Measurements from ENCODE around the gene GSS.

The GSS gene

DNA sequence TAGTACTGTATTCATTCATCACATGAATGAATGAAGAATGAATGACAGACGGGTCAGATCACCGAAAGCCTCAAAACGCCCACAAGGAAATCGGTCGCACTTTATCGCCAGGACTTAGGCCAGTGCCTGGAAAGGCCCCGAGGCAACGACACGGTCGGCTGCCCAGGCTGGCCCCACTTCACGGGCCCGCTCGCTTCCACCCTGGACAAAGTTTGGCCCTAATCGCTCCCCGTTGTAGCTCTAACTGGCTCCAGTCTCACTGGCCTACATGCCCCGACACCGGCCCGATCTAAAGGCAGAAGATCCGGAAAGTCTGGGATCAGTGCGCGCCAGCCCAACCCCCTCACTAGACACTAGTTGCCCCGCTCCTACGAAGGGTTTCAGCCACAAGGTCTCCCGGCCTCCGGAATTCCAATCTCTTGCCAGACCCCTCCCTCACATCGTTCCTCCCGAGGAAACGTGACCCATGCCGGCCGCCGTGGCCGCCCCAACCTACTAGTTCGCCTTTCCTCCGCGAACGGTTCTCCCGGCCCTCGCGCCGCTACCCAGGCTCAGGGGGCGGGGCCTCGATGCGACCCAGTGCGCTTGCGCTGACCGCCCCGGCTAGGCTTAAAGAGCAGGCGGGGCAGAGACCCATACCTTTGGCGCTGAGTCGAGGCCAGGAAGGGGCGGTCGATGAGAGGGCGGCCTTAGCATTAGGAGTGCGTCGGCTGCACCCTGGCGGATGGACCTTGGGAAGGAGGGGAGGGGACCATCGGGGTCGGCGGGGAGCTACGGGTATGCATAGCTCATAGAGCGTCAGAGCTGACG is at the start of gene GSS, which contains the start of gene MYH7B:
GSS (minus strand) TSS at position 576 of the 810 bp plus-strand sequence. CDS start 3,954 bp downstream, outside the sequence.
MYH7B (plus strand) TSS at position 638 of the 810 bp plus-strand sequence. CDS start 22,138 bp downstream, outside the sequence.
- DNase-seq (ENCODE audit: low read depth) = peak; percentile 77

- no peak for DNase-seq (ENCODE audit: low read depth)
These were observed 49.3 kb upstream of the GSS start for GRCh38 chr20:35004749-35005462.

GRCh38 chr20:35004051-35004725 is 48.6 kb upstream of the GSS start:
- DNase-seq (ENCODE audit: low read depth) = no peak

GRCh38 chr20:35003211-35004031 is 47.8 kb upstream of the GSS start:
- no peak for DNase-seq (ENCODE audit: low read depth)

GRCh38 chr20:35002426-35003210 is 47.0 kb upstream of the GSS start:
- DNase-seq (ENCODE audit: low read depth) = no peak

GRCh38 chr20:35001596-35002362 is 46.2 kb upstream of the GSS start:
- DNase-seq (ENCODE audit: low read depth) = no peak

DNA sequence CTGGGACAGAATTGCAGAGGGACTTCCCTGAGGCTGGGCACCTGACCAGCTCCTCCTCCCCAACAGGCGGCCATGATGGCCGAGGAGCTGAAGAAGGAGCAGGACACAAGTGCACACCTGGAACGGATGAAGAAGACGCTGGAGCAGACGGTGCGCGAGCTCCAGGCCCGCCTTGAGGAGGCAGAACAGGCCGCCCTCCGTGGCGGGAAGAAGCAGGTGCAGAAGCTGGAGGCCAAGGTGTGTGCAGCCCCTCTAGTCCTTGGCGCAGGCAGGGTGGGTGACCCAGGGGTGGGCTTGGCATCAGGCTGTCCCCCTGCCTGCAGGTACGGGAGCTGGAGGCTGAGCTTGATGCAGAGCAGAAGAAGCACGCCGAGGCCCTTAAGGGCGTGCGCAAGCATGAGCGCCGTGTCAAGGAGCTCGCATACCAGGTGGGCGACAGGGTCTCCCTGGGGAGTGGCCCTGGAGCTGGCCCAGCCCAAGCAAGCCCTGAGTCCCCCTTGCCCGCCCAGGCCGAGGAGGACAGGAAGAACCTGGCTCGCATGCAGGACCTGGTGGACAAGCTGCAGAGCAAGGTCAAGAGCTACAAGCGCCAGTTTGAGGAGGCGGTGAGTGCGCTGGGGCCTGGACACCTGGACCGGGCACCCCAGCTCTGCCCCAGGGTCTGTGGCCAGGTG is 45.5 kb upstream of the GSS start:
- no peak for DNase-seq (ENCODE audit: low read depth)

GRCh38 chr20:35000311-35000921 is 44.8 kb upstream of the GSS start:
- no peak for DNase-seq (ENCODE audit: low read depth)

- no peak for DNase-seq (ENCODE audit: low read depth)
These were observed 44.2 kb upstream of the GSS start for GRCh38 chr20:34999782-35000181.

- no peak for DNase-seq (ENCODE audit: low read depth)
These were observed 43.4 kb upstream of the GSS start for GRCh38 chr20:34999021-34999451.

- no peak for DNase-seq (ENCODE audit: low read depth)
These were observed 42.8 kb upstream of the GSS start for GRCh38 chr20:34998331-34998950.

DNA sequence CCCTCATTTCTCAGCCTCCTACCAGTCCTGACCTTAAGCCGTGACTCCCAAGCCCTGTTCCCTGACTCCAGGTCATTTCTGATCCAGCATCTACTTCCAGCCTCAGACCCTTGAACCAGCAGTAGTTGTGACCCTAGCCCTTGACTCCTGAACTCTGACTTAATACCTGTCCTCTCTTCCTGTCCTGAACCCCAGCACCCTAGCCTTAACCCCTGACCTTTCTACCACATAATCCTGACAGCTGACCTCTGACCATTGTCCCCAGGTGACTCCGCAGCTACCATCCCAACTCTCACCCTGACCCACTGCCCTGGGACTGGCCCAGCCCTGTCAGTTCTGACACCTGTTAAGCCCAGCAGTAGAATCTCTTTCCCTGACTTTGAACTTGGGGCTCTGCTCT is 42.2 kb upstream of the GSS start:
- DNase-seq (ENCODE audit: low read depth) = no peak

GRCh38 chr20:34997131-34997561 is 41.5 kb upstream of the GSS start:
- DNase-seq (ENCODE audit: low read depth) = no peak

- no peak for DNase-seq (ENCODE audit: low read depth)
These were observed 40.8 kb upstream of the GSS start for GRCh38 chr20:34996243-34997028.

- DNase-seq (ENCODE audit: low read depth) = no peak
These were observed 40.1 kb upstream of the GSS start for GRCh38 chr20:34995696-34996095.

DNA sequence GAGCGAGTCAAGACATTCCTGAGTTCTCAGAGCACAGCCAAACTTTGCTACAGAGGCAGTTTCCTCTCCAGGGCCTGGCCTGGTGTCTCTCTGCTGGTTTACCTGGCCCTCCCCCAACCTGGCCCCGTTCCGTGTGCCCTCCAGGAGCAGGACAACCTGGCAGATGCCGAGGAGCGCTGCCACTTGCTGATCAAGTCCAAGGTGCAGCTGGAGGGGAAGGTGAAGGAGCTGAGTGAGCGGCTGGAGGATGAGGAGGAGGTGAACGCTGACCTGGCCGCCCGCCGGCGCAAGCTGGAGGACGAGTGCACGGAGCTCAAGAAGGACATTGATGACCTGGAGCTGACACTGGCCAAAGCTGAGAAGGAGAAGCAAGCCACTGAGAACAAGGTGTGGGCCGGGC is 39.6 kb upstream of the GSS start:
- no peak for DNase-seq (ENCODE audit: low read depth)

DNA sequence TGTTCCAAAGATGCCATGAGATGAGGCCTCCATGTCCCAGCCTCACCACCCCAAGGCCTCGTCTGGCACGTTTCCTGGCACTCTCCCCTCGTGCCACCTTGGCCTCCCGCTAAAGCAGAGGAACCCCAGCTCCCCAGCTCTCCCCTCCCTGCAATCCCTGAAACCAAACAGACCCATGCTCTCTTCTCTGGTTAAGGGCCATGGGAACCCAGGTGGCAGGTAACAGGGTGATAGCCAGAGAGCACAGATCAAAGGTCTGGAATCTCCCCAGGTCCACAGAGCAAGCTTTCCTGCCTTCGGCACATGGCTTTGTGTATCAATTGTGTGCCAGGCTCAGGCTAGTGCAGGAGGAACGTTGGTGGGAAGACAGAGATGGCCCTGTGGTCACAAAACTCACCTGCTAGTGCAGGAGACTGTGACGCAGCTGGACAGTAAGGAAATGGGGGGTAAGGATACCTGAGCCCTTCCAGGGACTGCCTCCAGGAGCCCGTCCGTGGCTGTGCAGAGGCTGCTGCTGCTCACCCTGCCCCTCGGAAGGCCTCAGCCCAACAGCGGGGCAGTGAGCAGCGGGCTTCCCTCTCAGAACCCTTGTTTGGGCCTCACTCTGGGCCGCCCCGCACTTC is 39.0 kb upstream of the GSS start:
- no peak for DNase-seq (ENCODE audit: low read depth)
